ENCODE results near the gene MTMR12.
"Not testable (repeated sequence)": the region's sequence is repeated elsewhere in the genome, so short reads cannot be mapped to it uniquely, and the experiment has no call there.

Gene MTMR12

GRCh38 chr5:32233696-32234447 lies 78.9 kb downstream of the MTMR12 start:
- no peak for DNase-seq (ENCODE audit: low read depth in 2 of 2)

DNA sequence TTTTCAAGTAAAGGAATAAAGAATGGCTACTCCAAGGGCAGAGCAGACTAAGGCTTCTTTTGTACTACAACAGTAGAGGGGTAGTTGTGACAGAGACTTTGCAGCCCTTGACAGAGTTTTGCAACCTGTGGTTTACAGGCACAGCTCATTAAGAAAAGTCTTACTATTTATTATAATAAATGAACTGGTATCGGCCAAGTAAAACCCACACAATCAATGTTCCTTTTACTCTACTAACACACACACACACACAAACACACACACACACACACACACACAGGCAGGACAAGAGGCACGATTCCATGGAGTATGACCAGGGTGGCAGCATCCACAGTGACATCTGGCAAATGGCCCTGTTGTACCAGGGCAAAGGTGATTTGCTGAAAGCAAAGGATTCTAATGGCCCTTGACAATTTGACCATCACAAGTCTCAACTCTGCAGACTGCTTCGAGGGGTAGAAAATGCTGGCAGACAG lies 79.5 kb downstream of the MTMR12 start:
- no peak for DNase-seq (ENCODE audit: low read depth in 2 of 2)

GRCh38 chr5:32232441-32233219 lies 80.1 kb downstream of the MTMR12 start:
- DNase-seq (ENCODE audit: low read depth in 2 of 2): peak; percentile 43 to 50

DNA sequence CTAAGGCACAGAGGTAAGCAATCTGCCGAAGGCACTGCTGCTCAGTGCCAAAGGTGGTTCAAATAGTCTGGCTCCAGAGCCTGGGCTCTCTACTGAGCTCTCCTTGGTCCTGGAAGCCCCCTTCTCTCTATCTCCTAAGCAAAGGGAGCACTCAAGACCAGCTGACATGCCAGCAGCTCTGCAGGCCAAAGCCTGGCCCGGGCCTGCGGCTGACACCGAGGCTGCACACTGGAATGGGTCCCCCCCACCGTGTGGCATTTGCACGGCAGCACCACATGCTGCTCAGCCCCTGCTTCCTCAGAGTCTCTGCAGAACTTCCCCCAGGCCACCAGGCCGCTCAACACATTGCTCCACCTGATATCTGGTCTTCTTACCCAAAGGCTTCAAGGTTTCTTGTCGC lies 80.8 kb downstream of the MTMR12 start:
- DNase-seq (ENCODE audit: low read depth in 2 of 2): no peak

- no peak for DNase-seq (ENCODE audit: low read depth in 2 of 2)
Observed at GRCh38 chr5:32231241-32231640, 81.5 kb downstream of the MTMR12 start.

- no peak for DNase-seq (ENCODE audit: low read depth in 2 of 2)
Observed at GRCh38 chr5:32230356-32231099, 82.2 kb downstream of the MTMR12 start.

GRCh38 chr5:32229586-32229985 lies 83.2 kb downstream of the MTMR12 start:
- no peak for DNase-seq (ENCODE audit: low read depth in 2 of 2)

- no peak for DNase-seq (ENCODE audit: low read depth in 2 of 2)
Observed at GRCh38 chr5:32228816-32229215, 83.9 kb downstream of the MTMR12 start.

GRCh38 chr5:32225445-32225844 lies 87.3 kb downstream of the MTMR12 start:
- no peak for DNase-seq (ENCODE audit: low read depth in 2 of 2)

GRCh38 chr5:32223972-32224609 lies 88.6 kb downstream of the MTMR12 start:
- DNase-seq (ENCODE audit: low read depth in 2 of 2): no peak

DNA sequence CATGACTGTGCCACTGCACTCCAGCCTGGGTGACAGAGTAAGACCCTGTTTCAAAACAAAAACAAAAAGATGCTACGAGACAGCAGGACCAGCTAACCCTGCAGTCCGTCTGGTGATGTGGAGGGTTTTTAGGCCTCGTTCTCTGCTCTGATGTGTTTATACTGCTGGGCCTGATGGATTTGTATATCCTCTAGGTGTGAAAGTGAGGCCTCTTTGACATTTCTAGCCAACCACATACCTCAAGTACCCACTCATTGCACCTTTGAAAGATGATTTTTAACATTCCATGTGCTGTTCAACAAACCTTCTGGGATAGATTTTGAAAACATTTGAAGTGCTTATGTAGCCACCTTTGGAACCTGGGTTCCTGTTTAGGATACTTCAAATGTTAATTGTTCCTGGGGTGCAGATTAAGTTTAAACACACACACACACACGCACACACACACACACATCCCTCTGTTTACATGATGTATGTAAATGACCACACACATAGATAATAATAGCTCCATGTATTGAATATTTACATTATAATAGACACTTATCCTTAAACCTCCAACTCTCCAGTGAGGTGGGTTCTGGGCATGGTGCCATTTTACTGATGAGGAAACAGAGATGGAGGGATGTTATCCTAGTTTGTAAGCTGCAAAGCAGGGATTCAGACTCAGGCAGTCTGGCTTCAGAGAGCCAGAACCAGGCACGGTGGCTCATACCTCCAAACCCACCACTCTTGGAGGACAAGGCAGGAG lies 89.8 kb downstream of the MTMR12 start:
- DNase-seq (ENCODE audit: low read depth in 2 of 2): no peak

DNA sequence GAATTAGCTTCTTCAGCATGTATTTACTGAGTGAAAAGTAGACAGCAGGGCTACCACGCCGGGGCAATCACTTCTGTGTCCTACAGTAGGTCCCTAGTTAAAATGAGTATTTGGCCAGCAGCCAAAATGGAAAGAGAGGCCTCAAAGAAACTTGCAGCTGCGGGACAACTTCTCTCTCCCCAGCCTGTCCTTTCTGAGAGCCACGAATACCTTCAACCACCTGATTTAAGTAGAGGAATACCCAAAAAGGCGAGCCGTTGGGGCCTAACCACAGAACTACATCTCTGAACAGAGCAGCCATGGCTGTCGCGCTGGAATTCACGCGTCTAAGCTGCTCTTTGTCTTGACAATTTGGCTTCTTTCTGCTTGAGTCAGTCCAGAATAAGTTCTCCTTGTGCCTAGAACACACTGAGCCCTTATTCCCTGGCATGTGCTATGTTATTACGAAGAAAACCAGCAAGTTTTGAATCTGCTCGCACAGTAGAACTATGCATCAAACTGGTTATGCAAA lies 94.8 kb downstream of the MTMR12 start:
- no peak for DNase-seq (ENCODE audit: low read depth in 2 of 2)

GRCh38 chr5:32214344-32214743 lies 98.4 kb downstream of the MTMR12 start:
- DNase-seq (ENCODE audit: low read depth in 2 of 2): not testable (repeated sequence)

DNA sequence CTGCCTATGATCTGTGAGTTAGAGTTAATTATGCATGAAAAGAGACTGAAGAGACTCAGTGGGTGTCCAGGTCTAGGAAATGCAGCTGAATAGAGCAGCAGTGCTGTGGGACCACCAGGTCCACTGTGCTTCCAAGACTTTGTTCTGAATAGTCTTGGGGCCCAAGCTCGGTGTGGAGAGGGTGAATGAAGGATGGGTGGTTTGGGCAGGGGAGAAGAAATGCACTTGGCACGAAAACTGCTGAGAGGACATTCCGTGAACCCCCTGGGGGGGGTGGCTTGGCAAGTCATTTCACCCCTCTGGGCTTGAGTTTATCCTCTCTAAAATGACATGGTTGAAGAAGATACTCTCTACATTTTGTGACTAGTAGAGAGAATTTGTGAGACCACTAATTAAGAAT lies 102.6 kb downstream of the MTMR12 start:
- no peak for DNase-seq (ENCODE audit: low read depth in 2 of 2)

DNA sequence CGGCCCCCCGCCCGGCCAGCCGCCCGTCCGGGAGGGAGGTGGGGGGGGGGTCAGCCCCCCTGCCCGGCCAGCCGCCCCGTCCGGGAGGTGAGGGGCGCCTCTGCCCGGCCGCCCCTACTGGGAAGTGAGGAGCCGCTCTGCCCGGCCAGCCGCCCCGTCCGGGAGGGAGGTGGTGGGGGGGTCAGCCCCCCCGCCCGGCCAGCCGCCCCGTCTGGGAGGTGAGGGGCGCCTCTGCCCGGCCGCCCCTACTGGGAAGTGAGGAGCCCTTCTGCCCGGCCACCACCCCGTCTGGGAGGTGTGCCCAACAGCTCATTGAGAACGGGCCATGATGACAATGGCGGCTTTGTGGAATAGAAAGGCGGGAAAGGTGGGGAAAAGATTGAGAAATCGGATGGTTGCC lies 103.9 kb downstream of the MTMR12 start:
- DNase-seq (ENCODE audit: low read depth in 2 of 2): not testable (repeated sequence)

DNA sequence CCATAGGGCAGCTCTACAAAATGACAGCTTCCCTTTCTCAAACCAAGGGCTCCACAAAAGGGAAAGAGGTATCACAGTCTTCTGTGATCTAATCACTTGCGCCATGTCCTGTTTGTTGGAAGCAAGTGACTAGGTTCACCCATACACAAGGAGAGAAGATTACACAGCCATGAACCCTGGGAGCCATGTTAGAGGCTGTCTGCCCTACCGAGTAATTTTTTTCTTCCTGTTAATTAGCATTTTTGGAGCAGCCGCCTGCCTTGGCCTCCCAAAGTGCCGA lies 105.4 kb downstream of the MTMR12 start:
- no peak for DNase-seq (ENCODE audit: low read depth in 2 of 2)

DNA sequence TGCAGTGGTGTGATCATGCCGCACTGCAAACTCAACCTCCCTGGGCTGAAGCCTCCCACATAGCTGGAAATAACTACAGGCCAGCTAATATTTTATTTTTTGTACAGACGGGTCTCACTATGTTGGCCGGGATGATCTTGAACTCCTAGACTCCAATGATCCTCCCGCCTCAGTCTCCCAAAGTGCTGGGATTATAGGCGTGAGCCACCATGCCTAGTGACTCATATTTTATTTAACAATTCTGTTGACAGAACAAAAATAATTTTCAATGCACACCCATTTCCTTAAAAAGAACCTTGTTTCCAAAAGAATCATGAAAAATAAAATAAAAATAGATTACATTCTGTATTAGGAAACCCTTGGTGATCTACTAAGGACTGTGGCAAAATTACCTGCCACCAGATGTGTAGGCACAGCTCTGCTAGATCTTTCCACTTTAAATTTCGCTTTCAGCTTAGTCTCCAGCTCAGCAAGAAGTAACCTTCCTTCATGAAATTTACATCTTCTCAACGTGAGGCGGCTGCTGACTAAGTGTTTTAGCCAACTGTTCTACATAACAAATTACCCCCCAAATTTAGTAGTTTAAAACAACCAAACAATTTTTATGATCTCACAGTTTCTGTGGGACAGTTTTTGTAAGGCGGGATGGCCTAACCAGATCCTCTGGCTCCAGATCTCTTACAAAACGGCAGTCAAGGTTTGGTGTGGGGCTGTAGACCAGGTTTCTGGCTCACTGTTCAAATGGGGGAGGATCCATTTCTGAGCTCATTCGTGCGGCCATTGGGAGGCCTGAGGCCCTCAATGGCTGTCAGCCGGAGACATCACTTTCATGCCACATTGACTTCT lies 106.0 kb downstream of the MTMR12 start:
- no peak for DNase-seq (ENCODE audit: low read depth in 2 of 2)

- DNase-seq (ENCODE audit: low read depth in 2 of 2): no peak
Observed at GRCh38 chr5:32206053-32206452, 106.7 kb downstream of the MTMR12 start.

DNA sequence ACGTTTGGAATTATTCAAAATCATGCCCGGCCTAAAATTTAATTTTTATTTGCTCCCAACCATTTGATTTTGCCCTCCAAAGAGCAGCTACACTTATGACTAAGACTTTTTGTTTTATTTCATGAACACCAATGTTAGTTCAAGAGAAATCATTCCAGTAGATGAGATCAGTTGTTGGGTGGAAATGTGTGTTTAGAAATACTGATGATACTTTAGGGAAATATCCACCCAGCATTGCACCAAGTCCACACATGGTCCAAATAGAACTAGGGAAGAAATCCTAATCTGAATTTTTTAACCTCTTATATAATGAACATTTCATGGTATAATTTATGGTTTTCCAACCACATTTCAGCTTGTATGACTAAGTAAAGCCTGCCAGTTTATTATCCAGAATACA lies 110.3 kb downstream of the MTMR12 start:
- DNase-seq (ENCODE audit: low read depth in 2 of 2): no peak

DNA sequence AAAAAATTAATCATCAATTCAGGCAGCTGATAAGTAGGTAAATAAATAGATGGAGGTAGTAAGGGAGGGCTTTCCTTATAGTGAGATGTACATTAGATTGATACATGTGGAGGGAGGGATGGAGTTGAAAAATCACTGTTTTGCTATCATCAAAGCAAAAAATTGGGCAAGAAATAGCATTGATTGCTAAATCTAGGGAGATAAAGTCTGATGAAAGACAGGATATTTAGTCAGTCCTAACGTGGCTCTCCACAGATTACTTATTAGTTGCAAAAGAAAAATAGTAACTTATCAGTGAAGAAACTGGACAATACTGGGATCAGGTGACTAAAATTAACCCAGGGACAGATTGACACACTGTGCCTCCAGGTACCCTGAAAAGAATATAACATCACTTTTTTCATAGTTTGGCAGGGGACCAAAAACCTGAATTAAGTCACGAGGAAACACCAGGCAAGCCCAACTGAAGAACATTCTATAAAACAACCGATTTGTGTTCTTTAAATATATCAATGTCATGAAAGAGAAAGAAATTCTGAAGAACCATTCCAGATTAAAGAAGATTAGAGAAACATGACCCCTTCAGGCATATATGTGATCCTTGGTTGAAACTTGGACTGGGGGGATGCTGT lies 111.5 kb downstream of the MTMR12 start:
- no peak for DNase-seq (ENCODE audit: low read depth in 2 of 2)
